NCI-H748 treated with DMSO at 0.1 percent for 48 hours (cell line): ENCODE results near the gene TMEM82.

Experiments used
- DNase-seq: peaks from one replicate; lab custom pipeline; 2025; lab: John Stamatoyannopoulos, UW

The TMEM82 gene

DNA sequence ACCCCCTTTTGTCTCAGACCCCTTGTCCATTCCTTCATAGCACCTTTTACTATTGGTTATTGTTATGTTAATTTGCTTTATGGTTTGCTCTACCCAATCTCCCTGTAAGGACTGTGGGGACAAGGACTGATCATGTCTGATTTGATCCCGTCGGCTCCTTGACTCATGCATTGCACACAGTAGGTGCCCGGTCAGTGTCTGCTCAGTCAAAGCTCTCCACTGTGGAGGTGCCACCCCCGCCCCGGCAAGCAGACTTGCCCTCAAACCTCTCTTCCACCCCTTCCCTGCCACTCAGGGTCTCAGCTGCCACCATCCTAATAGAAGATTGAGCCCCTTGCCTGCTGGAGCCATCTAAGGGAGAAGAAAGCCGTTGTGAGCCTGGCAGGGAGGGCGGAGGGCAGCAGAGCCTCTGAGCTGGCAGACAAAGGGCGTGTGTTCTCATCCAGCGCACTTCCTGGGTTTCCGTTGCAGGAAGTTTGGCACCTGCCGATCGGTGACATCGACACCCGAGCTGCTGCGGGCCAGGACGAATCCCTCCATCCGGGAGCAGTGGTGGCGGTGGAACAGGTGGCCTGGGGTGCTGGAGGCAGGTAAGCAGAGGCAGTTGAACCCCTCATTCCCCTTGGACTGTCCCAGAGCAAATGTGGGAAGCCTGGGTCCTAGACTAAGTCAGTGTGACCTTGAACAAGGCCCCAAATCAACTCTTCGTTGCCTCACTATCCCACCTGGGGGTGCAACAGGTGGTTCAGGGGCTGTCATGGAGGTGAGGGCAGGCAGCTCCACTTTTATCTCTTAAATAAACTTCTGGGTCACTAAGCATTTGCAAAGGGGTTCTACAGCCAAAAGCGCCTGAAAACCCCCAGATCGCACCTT is 14.1 kb downstream of the TMEM82 start:
- DNase-seq, result no peak

- DNase-seq, result no peak
Observed at GRCh38 chr1:15757016-15757543, 14.8 kb downstream of the TMEM82 start.

- no peak for DNase-seq
Observed at GRCh38 chr1:15757575-15758342, 15.5 kb downstream of the TMEM82 start.

DNA sequence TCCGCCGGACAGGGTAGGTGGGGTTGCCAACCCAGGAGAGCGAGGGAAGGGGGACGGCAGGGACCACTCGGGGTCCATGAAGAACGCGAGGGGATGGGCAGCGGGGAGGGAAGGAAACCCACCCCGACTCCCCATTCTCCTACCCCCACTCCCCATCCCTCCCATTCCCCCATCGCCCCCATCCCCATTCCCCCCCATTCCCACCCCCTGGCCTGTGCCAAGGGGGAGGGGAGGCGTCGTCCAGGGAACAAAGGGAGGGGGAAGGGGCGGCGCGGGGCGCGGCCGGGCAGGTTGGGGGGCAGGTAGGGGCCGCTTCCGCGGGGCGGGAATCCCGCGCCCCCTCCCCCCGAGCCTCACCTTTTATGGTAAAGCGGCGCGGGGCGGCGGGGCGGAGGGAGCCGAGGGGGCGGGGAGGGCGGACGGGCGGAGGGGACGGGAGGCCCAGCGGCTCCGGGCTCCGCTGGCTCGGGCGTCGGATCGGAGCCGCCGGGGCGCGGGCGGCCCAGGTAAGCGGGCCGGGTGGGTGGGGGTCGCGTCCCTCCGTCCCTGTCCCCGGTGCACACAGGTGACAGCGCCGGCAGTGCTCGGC is 16.1 kb downstream of the TMEM82 start, which contains the start of gene FBLIM1:
Gene FBLIM1 (plus strand): TSS at position 453 of the 589 bp plus-strand sequence. CDS start 6,189 bp downstream, outside the sequence.
- no peak for DNase-seq

- DNase-seq, result no peak
Observed at GRCh38 chr1:15758953-15759661, 16.8 kb downstream of the TMEM82 start.

DNA sequence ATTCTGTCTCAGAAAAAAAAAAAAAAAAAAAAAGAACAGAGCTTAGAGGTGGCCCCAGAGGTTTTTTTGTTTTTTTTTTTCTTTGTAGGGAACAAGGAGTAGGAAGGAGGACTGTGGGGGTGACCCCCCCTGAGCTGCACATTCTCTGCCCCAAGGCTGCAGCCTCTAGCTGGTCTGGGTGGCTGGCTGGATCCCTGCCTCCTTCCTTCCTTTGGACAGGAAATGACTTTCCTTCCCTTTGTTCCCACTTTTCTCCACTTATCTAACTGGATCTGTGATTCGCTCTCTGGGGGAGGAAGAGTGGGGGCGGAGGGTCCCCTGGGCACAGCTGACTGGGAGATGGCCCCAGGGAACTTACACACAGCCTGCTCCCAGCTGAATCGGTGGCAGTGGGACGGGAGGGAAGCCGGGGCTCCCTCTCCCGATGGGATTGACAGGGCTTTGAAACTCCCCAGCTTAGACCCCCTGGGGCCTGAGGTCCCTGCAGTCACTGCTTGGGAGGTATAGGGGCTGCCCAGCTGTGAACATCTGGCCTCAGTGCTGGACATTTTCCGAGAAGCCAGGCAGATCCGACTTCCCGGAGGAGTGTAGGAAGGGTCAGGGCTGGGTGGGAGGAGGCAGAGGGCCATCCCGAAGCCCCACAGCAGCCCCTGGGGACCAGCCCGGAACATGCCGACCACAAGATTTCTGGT is 18.4 kb downstream of the TMEM82 start:
- DNase-seq, result no peak

GRCh38 chr1:15761366-15762128 is 19.2 kb downstream of the TMEM82 start:
- no peak for DNase-seq

- DNase-seq, result no peak
Observed at GRCh38 chr1:15762546-15762945, 20.2 kb downstream of the TMEM82 start.

GRCh38 chr1:15764269-15764764 is 22.0 kb downstream of the TMEM82 start:
- no peak for DNase-seq

GRCh38 chr1:15764890-15765289 is 22.6 kb downstream of the TMEM82 start:
- DNase-seq, result no peak

DNA sequence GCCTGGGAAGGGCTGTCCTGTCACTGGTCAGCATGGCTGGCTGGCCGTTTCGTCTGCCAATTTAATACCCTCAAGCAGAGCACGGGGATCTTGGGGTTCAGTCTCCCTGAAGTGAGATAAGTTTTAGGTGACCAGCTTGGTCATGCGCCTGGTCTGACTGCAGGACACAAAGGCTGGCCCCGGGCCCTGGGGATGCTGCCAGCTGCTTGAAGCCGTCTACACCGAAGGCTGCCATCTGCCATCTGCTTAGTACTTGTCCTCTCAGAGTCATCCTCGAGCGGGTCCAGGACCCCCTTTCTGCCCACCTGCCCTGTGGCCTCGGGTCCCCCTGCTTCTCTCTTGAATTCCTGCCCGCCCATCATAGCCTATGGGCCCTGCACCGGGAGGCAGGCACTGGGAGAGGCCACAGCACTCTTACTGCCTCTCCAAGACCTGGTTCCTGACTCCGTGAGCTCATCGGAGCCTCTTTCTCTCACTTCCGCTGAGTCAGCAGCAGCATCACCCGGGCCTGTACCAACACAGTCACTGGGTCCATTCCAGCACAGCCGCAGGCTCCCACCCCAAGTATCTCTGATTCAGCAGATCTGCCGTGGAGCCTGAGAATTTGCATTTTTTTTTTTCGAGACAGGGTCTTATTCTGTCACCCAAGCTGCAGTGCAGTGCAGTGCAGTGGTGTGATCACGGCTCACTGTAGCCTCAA is 23.3 kb downstream of the TMEM82 start:
- DNase-seq, result no peak

DNA sequence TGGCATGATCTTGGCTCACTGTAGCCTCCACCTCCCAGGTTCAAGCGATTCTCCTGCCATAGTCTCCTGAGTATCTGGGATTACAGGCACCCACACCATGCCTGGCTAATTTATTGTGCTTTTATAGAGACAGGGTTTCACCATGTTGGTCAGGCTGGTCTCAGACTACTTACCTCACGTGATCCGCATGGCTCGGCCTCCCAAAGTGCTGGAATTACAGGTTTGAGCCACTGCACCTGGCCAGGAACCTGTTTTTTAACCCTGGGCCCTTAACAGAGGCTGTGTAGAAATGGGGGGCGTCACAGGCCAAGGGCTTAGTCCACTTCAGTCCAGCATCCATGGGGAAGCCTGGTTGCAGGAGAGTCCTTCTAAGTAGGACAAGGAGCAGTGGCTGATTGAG is 25.6 kb downstream of the TMEM82 start:
- DNase-seq, result no peak

- no peak for DNase-seq
Observed at GRCh38 chr1:15768388-15768787, 26.1 kb downstream of the TMEM82 start.

DNA sequence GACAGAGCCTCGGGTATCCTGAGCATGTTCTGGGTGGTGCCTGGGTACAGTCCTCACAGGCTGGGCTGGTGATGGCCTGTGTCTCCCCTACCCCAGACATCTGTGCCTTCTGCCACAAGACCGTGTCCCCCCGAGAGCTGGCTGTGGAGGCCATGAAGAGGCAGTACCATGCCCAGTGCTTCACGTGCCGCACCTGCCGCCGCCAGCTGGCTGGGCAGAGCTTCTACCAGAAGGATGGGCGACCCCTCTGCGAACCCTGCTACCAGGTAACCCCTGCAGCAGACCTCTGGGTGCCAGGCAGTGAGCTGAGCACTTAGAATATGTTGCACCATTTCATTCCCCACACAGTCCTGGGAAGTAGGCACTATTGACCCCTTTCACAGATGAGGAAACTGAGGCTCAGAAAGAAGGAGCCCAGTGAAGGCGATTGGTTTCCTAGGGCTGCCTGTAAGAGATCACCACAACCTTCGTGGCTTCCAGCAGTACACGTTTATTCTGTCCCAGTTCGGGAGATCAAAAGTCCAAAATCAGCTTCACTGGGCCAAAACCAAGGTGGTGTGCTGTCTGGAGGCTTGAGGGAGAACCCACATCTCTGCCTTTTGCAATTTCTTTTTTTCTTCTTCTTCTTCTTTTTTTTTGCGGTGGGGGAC is 28.1 kb downstream of the TMEM82 start:
- DNase-seq, result no peak

DNA sequence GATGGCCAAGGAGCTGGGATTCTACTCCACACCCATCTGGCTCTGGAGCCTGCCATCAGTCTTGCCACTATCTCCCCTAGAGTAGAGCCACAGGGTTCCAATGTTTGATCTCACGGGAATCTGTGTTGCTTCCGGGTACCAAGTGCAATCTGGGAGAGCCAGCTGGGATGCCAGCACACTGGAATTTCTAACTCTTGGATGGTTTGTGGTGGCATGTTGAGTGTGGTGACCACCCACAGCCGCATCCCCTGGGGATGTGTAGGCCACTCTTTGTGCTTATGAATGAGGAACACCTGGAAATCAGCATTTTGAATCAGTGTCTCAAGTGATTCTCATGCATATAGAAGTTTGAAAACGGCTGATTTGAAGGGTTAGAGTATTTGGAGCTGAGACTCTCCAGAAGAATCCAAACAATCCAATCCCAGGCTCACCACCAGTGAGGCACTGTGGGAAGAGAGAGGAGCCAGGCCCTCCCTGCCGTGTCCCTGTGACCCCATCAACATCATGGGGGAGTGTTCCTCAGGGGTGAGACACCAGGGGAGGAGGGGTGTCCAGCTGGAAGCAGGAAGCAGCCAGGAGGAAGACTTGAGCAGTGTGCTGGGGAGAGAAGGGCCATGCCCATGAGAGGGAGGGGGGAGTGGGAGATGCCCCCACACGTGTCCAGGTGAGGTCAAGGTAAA is 29.7 kb downstream of the TMEM82 start:
- no peak for DNase-seq

- DNase-seq, result no peak
Observed at GRCh38 chr1:15775706-15776105, 33.4 kb downstream of the TMEM82 start.

DNA sequence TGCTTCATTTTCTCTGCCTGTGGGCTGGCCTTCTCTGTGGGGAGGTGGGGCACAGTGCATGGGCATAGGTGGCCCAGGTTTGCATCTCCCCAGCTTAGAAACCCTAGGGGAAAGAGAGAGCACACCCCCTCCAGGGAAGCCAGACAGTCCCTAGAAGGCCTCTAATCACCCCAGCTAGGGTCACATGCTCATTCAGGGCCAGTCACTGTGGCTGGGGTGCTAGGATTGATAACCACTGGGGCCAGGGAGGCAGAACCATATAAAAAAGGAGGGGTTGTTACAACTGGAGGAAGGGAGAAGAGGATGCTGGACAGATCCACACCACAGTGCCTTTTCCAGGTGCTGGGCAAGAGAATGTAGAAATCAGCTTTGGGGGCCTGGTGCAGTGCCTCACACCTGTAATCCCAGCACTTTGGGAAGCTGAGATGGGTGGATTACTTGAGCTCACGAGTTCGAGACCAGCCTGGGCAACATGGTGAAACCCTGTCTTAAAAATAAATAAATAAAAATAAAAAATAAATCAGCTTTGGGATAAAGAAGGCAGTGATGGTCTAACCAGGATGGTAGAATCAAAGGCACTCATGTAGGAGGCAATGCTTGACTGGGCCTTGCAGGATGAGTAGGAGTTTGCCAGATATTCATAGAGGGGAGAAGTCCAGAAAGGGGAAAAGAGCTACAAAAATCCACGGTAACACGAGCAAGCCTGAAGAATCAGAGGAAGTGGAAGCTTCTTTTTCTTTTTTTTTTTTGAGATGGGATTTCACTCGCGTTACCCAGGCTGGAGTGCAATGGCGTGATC is 35.8 kb downstream of the TMEM82 start:
- no peak for DNase-seq

- DNase-seq, result no peak
Observed at GRCh38 chr1:15785683-15786082, 43.4 kb downstream of the TMEM82 start.
